Activated CD8-positive, alpha-beta memory T cell treated with anti-CD3 and anti-CD28 coated beads, Interleukin-2, amount 50 U/mL, for 48 hours (primary cell): ENCODE measurements around the gene GALNT7.

Experiments
- DNase-seq: peaks from one replicate; pipeline ENCODE4 v3.0.0-alpha.2; 2020

GALNT7 gene

DNA sequence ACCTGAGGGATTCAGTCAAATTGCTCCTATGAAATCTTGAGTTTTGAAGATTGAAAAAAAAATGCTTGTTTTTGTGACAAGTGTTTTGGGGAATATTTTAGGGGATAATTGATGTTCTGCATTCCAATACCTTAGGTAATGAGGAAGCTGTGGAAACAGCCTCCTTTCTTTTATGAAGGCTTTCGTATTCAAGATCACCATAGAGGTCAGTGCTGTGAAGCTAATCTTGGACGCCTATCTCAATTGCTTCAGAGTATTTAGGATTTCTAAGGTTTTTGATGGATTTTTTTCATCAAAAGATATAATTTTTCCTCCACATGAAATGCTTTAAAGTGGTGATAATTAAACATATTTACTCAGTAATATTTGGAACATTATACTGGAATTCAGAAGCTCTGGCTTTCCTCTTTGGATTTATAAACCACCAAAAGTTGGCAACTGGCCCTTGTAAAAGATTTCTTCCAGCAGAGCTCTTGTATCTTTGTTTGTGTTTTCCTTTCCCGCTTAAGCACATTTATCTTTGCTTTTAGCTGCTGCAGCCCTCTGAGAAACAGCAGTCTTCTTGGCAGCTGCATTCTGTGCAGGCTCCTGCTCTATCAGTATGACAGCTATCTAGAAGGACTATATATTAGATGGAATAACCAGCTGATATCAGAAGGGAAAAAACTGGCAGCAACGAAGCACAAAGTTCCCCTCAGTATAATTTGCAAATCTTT, 101.9 kb downstream of the GALNT7 start:
- DNase-seq, result no peak

DNA sequence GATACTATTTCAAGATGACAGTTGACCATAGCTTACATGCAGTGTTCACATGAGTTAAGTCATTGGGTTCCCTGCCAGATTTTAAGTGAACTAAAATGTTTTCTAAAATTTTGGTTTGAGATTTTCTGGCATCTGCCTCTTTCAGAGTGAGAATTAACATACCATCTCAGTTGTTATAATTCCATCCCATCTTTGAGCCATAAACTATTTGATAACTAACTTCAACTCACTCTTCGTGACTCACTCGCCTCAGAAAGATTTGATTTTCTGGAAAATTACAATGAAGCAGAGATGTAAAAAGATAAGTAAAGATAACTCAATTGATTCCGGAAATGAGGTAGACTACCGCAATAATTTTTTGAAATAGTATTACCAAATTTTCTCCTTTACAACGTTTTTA, 103.7 kb downstream of the GALNT7 start:
- DNase-seq, result no peak

DNA sequence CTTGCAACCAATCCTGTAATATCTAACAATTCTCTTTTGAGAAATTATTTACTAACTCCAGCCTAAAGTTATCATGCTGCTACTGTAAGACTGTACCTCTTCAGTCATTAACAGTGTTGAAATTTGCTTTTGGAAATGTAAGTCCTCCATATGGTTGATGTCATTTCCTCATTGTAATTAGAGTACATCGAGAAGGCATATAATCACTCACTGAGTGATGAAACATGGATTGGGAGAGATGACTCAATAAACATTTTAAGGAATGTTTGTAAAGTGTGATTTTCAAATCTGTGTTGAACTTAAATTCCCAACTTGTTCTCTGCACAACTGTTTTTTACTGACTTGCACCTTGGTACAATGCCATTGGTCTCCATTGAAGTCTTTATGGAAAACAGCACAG, 104.4 kb downstream of the GALNT7 start:
- no peak for DNase-seq

DNA sequence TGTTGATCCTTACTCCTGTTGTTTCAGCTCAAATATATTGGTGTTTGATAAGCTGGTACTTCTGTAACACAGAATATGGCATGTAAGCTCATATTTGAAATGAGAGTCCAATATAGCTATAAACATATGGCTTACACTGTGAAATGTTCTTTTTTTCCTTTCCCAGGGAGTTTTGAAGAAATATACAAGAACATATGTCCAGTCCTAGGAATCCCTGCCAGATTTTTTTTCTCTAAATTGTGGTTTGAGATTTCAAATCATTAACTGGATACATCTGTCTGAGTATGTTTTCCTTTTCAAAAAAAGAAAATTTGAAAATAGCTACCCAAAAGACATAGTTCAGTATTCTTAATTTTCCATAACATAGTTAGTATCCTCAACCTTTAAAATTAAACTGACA, 105.3 kb downstream of the GALNT7 start:
- DNase-seq, result no peak

DNA sequence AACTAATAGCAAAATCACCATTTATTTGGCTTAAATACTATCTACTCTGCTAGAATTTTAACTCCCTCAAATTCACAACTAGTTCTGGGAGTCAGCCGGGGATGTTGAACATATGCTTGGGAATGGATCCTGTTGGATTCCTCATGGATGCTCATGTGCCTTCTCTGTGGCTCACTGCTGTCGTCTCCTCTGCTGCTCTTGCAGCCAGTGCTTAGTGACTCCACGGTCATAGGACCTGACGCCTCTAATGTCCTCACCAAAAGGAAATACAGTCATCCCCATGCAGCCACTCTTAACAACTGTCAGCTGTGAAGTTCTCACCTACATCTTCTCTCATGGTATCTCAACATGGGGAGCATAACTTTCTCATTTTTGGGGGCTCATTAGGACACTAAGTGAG, 106.1 kb downstream of the GALNT7 start:
- no peak for DNase-seq

DNA sequence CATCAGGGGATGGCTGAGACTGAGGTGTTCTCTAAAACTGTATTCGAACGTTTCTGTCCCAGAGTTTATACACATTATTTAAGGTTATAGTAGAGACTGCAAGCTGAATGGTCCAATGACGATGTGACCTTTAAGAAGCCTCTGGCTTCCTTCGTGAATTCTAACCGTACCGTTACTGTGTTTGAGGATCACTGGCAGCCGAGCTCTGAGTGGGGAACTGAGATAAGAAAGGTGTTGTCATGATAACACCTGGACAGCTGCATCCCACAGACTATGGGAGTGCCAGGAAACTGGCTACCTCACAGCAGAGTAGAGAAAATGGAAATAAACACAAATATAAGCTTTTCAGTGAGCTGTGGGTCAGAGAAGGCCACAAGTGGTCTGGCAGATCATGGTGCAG, 106.5 kb downstream of the GALNT7 start:
- no peak for DNase-seq

DNA sequence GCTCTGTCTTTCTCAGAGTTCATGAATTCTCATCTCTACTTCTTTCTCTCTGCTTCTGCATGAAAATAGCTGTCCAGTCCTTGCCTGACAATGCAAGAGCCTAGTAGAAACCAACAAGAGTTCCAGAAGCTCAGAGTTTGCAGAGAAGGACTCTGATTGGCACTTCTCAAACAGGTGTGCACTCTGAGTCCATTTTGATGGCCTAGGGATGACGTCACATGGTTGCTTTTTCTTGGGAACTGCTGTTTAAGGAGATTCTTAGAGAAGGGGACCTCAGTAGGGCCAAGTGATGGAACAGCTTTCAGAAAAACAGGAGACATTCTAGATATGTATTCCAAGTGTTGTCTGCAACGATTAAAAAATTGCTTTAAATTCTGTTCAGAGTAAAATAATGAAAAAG, 108.7 kb downstream of the GALNT7 start:
- no peak for DNase-seq

DNA sequence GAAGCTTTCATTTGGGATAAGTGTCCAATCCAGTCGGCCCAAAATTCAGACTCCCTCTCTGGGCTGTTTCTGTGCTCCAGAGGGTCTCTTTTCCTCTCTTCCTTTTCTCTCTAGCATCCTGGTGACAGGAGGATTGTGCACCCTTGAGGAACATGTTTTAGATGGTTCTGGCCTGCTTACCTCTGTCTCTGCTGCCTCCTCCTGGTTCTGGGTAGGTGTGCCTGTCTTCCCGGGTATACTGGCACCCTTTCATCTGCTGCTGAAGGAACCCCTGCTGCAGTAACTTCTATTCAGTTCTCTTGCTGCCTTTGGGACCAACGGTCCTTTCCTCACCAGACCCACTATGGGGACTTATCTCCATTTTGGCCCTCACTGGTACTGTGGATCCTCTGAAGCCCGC, 112.4 kb downstream of the GALNT7 start:
- DNase-seq, result no peak

DNA sequence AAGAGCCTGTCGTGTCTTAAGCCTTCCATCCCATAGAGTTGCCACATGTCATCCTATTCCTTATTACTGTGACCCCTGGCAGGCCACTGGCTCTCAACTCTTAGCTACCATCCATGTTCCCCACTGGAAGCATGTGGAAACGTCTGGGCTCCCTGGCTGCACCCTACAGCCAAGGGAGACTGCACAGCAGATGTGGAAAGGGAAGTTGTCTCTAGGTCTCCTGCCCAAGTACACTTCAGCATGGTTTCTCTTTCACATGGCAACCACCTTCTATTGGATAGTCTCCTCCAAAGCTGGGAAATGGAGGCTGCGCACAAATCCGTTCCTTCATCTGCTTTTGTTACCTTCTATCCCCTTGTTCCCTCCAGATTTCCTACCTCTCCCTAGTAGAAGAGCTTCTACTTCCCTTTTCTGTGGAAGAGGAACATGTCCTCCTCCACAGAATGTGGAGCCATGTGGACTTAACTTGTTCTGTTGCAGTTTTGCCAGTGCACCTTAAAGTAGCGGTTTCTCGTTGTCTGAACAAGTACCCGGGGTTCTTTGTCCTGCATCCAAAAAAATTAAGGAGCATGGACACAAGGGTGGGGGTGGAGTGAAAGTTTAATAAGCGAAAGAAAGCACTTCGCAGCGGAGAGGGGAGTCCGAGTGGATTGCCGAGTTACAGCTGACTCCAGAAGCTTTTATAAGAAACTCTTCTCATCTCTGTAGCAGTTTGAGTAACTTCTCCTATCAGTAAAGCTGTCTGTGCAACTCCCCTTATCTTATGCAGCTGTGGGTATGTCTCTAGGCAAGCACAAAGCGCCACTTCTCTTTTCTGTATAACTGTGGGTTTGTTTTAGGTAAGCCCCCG, 113.0 kb downstream of the GALNT7 start:
- no peak for DNase-seq

DNA sequence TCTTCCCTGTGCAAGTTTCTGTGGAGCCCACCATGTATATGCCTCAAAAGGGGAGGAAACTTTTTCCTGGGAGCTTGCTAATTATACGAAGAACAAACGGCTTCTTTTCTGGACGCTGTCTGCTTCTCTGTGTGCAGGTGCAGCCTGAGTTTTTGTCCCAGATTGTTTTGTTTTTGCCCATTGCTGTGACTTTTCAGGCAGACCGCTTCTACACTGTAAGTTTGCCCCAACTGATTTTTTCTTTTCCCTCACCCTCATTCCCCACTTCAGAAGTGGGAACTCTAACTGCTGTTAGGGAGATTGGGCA, 113.6 kb downstream of the GALNT7 start:
- no peak for DNase-seq

DNA sequence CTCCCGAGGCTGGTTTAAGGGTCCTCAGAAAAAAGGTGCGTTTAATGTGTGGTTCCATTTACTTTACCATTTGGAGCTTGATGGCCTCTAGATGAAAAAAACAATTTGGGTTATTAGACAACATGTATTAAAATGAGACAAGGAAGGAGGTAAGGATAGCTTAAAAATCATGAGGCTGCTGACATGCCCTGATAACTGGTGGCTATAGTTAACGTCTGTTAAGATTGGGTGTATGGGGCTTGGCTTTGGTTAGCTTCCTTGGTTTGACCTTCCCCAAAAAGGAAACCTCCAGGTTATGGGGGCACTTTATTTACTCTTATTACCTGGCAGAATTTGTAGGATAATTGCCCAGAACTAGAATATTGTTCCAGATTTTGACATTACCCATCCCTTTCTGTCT, 114.0 kb downstream of the GALNT7 start:
- DNase-seq, result no peak

DNA sequence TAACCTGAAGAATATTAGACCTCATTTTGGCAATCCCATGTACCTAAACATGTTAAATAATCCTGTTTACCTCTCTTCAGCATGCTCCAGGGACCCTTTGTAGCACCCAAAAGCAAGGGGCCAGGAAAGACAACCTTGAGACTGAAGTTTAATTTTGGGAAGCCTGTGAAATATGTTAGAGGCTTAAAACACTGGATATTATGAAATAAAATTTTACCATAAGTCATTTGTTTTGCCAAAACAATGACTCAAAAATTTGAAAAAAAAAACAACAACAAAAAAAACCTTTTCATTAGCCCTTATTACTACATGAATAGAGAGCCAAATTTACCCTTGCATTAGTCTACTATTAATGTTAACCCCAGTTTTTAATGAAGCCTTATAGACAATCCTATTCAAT, 115.9 kb downstream of the GALNT7 start:
- no peak for DNase-seq

DNA sequence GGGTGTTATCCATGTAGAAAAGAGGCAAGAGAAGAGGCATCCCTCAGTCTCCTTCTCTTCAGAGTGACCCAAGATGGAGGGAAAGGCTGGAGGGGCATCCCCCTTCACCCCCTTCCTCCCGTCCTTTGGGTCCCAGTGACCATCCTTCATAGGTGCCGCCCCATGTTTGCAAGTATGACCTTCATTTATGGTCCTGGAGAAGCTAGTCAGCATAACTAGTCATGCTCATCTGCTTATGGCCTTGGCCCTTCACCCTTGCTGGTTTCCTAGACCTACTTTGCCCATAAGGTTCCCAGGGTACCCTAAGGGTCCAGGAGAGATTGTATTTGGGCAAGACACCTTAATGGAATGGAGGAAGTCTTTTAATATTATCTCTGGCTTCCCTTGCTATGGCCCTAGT, 118.9 kb downstream of the GALNT7 start:
- DNase-seq, result no peak

DNA sequence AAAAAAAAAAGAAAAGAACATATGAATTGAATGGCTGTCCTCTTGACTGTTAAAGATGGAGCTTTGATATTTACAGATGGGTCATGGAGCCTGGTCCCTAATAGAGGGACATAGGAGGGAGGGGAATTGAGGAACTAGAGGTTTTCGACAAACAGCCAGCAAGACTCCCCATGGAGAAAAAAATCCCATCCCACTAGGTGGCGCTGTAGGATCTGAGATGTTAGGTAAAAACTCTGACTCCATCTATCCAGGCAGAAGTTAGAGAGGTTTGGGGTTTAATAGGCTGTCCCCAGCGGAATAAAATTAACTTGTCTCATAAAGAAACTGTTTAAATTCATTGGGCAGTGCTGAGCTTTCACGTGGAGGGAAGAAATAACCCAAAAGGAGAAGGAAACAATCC, 119.7 kb downstream of the GALNT7 start:
- DNase-seq, result peak; percentile 90

DNA sequence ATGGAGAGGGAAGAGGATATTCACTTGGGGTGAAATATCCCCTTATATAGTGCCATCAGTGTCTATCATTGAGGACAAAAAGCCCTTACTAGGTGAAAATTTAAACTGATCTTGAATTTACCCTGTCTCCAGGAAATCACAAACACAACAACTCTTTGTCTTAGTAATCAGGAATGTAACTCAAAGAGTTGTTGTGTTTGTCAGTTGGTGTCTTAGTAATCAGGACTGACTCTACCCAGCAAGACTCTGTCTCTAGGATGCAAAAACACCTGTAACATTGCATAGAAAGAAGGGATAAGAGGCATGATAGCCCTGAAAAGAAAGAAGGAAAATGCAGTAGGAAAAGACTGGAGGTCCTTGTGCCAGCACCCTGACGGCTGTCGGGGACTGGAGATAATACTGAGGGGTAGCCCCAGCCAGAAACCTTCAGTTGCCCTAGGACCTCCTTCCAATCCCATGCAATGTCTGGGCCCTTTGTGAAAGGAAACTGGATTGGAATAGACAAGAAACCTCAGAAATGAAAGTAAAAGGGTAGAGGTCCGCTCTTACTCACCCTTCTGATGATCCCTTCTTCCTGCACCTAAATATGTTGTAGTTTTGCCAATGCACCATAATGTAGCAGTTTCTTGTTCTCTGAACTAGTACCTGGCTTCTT, 120.2 kb downstream of the GALNT7 start:
- DNase-seq, result no peak

DNA sequence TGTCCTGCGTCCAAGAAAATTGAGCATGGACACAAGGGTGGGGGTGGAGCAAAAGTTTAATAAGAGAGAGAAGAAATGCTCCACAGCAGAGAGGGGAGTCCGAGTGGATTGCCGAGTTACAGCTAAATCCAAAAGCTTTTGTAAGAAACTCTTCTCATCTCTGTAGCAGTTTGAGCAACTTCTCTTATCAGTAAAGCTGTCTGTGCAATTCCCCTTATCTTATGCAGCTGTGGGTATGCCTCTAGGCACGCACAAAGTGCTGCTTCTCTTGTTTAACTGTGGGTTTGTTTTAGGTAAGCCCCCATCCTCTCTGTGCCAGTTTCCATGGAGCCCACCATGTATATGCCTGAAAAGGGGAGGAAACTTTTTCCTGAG, 120.7 kb downstream of the GALNT7 start:
- DNase-seq, result no peak

DNA sequence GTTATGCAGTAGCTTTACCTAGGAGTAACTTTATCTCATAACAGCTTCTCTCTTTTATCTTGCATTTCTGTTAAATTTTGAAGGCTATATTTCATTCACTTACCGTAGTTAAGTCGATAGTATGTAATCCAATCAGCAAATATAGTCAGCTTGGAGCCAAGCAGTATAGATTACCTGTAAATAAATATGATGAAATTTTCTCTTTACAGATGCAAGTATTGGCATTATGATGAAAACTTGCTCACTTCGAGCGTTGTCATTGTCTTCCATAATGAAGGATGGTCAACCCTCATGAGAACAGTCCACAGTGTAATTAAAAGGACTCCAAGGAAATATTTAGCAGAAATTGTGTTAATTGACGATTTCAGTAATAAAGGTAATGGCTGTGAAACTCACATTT, 123.3 kb downstream of the GALNT7 start:
- no peak for DNase-seq

DNA sequence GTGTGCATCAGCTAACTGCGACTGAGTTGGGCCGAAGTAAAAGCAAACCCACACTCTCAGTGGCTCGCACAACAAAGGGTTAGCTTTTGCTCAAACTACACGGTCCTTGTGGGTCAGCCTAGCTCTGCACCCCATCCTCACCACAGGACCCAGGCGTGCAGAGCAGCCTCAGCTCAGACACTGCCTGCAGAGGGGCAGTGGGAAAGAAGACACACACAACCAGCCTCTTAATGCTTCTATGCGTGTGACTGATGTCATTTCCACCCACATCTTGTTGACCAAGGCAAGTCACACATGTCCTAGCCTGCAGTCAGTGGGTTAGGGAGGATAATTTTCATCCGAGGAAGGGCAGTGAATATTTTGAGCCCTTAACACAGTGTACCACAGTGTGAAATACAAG, 125.1 kb downstream of the GALNT7 start:
- DNase-seq, result no peak

DNA sequence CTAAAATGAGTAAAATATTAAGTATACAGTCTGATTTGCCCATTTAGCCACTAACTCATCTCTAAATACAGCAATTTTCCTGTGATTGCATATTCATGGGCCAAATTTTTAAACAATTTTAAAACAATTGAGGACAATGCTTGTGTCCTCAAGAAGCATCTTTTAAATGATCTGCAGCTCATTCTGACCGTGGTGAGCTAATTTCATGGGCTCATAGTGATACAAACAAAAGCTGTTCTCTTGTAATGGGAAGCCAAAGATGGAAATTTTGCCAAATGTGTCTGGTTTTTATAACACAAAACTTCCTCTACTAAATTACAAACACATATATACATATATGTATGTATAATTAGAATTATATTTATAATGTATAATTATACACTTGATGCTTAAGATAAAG, 125.8 kb downstream of the GALNT7 start:
- DNase-seq, result no peak

DNA sequence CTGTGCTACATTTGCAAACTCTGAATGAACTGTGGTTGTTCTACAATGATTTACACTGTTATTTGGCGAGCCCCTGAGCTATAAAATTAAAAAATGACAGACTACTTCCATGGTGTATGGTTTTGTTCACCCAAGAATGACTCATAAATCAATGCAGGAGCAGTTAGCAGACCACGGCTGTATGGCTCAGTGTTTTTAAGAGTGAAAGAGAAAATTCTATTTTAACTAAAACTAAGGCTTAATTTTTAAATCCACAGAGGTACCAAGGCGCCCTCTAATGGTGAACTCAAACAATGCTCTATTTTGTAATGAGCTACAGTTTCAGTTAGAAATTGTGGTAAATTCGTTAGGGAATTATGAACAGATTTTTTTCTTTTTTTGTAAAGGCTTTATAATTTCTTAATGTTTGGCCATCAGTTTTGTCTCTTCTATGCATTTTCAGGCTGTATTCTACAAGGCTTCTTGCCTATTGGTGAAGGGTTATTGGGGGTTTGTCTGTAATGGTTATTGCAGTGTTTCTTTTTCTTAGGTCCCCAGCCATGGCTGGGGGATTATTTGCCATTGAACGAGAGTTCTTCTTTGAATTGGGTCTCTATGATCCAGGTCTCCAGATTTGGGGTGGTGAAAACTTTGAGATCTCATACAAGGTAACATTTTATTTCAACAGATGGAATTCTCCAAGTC, 133.0 kb downstream of the GALNT7 start:
- DNase-seq, result no peak

DNA sequence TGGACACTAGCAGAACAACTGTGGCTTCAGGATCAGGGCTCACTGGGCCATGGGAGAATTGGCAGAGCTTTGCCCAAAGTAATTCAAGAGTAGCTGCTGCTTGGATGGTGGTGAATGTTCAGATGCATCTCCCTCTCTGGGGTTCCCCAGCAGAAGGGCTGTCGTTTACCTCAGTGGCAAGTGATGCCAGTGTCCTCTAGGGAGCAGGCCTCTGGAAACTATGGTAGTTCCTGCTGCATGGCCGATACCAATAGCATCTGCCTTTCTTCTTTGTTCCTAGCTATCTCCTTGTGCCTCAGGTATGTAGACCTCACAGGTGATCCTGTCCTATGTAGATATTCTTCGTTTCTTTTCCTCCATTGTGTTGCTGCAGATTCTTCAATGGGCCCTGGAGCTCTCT, 139.2 kb downstream of the GALNT7 start:
- DNase-seq, result no peak

DNA sequence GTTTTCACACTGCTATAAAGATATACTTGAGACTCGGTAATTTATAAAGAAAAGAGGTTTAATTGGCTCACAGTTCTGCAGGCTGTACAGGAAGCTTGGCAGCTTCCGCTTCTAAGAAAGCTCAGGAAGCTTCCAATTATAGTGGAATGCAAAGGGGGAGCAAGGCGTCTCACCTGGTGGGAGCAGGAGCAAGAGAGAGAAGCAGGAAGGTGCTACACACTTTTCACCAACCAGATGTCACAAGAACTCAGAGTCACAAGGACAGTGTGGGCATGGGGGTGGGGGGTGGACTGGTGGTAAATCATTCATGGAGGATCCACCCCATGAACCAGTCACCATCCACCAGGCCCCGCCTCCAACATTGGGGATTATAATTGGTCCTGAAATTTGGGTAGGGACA, 142.8 kb downstream of the GALNT7 start:
- DNase-seq, result no peak

DNA sequence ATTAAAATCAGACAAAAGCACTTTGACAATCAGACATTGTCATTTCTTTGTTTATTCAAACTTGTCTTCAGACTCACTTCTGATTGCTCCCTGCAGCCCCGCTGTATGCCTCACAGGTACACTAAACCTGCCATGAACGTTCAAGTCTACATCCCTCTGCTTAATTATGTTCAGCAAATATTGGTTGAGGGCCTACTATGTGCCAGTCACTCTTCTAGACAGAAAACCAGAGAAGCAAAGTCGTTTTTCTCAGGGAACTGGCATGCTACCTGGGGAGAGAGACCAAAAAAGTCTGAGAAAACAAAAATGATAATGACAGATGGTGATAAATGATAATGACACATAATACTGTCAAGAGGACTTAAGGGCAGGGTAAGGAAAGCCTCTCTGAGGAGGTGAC, 146.1 kb downstream of the GALNT7 start:
- DNase-seq, result no peak

DNA sequence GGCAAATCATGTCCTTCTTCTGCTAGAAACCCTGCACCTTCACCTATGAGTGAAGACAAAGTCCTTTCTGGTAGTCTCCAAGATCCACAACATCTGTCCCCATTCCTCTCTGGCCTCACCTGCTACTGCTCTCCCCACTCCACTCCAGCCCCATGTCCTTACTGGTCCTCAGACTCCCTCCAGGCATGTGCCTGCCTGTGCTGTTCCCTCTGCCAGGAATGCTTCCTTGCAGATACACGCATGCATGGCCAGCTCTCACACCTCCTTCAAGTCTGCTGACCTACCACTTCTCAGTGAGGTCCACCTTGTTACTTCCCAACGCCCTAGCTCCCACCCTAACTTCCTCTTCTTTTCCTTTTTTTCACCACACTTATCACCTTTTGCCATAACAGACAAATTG, 147.4 kb downstream of the GALNT7 start:
- no peak for DNase-seq
